H1 (cell line): ENCODE results near the gene PDE9A. TPM values are rescaled to one million over a fixed set of nuclear protein-coding genes. Genes with fewer than 3 reads are reported as not detected.
"Not testable (repeated sequence)": the region's sequence is repeated elsewhere in the genome, so short reads cannot be mapped to it uniquely, and the experiment has no call there.

Experiments used
- CTCF ChIA-PET: fragments of 300-600 bp; sonication (Branson Sonifier 250); formaldehyde crosslinking; loops from one replicate; lab custom pipeline; 2021; ENCODE audit not compliant: partially characterized antibody; lab: Charles Lee
- POLR2A ChIA-PET: fragments of 300-600 bp; sonication (Branson Sonifier 250); formaldehyde crosslinking; loops from one replicate; lab custom pipeline; 2021; ENCODE audit warnings: inconsistent platforms; ENCODE audit not compliant: partially characterized antibody; lab: Charles Lee
- DNase-seq, 2 experiments: peaks; one replicate each; pipeline versions ENCODE4 v3.0.0 to v3.0.0-alpha.2; 2010 to 2022; ENCODE audit warnings: low spot score in 2 of 2, low read depth in 1 of 2, mixed read lengths in 1 of 2
- FAIRE-seq: peaks from 2 replicates; lab custom pipeline; 2011; peaks lifted over from hg19 to GRCh38; lab: Jason Lieb, UNC
- H2AFZ ChIP-seq: 2 replicates; pipeline ENCODE4 v1.8.1; 2012; ENCODE audit warnings: low read length, inconsistent platforms
- H2AK5ac ChIP-seq: 2 replicates; pipeline ENCODE4 v1.6.1; 2013; ENCODE audit warnings: low read depth, low read length
- H2BK120ac ChIP-seq: replicated peaks from 2 replicates; pipeline ENCODE3; 2013; ENCODE audit warnings: low read depth, low read length, inconsistent platforms
- H2BK12ac ChIP-seq: 2 replicates; pipeline ENCODE4 v1.6.1; 2013; ENCODE audit warnings: low read depth, low read length
- H2BK15ac ChIP-seq: 2 replicates; pipeline ENCODE4 v1.6.1; 2013; ENCODE audit warnings: low read length
- H2BK20ac ChIP-seq: 2 replicates; pipeline ENCODE4 v1.6.1; 2013; ENCODE audit warnings: low read length
- H2BK5ac ChIP-seq: 2 replicates; pipeline ENCODE4 v1.6.1; 2013; ENCODE audit warnings: low read depth, low read length
- H3K14ac ChIP-seq: 2 replicates; pipeline ENCODE4 v1.6.1; 2013; ENCODE audit warnings: inconsistent platforms; ENCODE audit not compliant: insufficient read length
- H3K18ac ChIP-seq: 2 replicates; pipeline ENCODE4 v1.6.1; 2013; ENCODE audit warnings: low read length; ENCODE audit errors: extremely low read depth
- H3K23ac ChIP-seq: 2 replicates; pipeline ENCODE4 v1.6.1; 2013; ENCODE audit warnings: inconsistent platforms; ENCODE audit not compliant: insufficient read length
- H3K23me2 ChIP-seq: 2 replicates; pipeline ENCODE4 v1.6.1; 2013; ENCODE audit warnings: low read depth, low read length
- H3K27ac ChIP-seq: 2 replicates; pipeline ENCODE4 v1.6.1; 2011; ENCODE audit warnings: low read depth, low read length, inconsistent platforms
- H3K27me3 ChIP-seq, 4 experiments: replicated peaks in 1 of 4; 1 replicate in 1 of 4; 2 replicates in 3 of 4; pipeline versions ENCODE4 v1.6.1 to v1.8.1; 2011 to 2013; ENCODE audit warnings: low read length in 3 of 4, mild to moderate bottlenecking in 3 of 4, inconsistent platforms in 2 of 4, mixed read lengths in 2 of 4, moderate library complexity in 1 of 4; ENCODE audit not compliant: control insufficient read depth in 3 of 4, insufficient read depth in 3 of 4; ENCODE audit errors: extremely low read depth in 1 of 4
- H3K36me3 ChIP-seq, 4 experiments: 2 replicates each; pipeline versions ENCODE4 v1.6.1 to v1.8.1; 2011 to 2013; ENCODE audit warnings: mild to moderate bottlenecking in 4 of 4, low read length in 3 of 4, moderate library complexity in 2 of 4, control low read depth in 1 of 4, inconsistent platforms in 1 of 4; ENCODE audit not compliant: insufficient read depth in 4 of 4, control insufficient read depth in 2 of 4
- H3K4ac ChIP-seq: replicated peaks from 2 replicates; pipeline ENCODE3; 2013; ENCODE audit warnings: low read length, low read depth, mixed read lengths, inconsistent platforms; ENCODE audit not compliant: insufficient read length
- H3K4me1 ChIP-seq, 4 experiments: replicated peaks in 1 of 4; 1 replicate in 1 of 4; 2 replicates in 3 of 4; pipeline versions ENCODE4 v1.6.1 to v1.8.1; 2011 to 2013; ENCODE audit warnings: low read length in 3 of 4, inconsistent platforms in 2 of 4, mixed read lengths in 1 of 4; ENCODE audit not compliant: insufficient read depth in 4 of 4, control insufficient read depth in 3 of 4
- H3K4me2 ChIP-seq, 2 experiments: 2 replicates each; pipeline versions ENCODE4 v1.6.1 to v1.8.1; 2011 to 2013; ENCODE audit warnings: low read depth in 2 of 2, low read length in 2 of 2, control low read depth in 1 of 2, inconsistent platforms in 1 of 2, mild to moderate bottlenecking in 1 of 2; ENCODE audit not compliant: insufficient read depth in 1 of 2
- H3K4me3 ChIP-seq, 4 experiments: fragments of 200-600, 300-600 bp in 1 of 4; sonication (generic), shearing (Covaris generic), sonication (Bioruptor Twin) in 1 of 4; 2 replicates each; pipeline versions ENCODE4 v1.5.1 to v1.8.1; 2011 to 2016; ENCODE audit warnings: low read length in 4 of 4, low read depth in 3 of 4, control low read depth in 2 of 4, inconsistent platforms in 2 of 4, mild to moderate bottlenecking in 2 of 4, mixed read lengths in 1 of 4, moderate library complexity in 1 of 4; ENCODE audit not compliant: insufficient read depth in 2 of 4; ENCODE audit errors: extremely low read depth in 1 of 4
- H3K56ac ChIP-seq: replicated peaks from 2 replicates; pipeline ENCODE3; 2013; ENCODE audit warnings: low read depth, mild to moderate bottlenecking, mixed read lengths, low read length, inconsistent platforms; ENCODE audit not compliant: insufficient read length
- H3K79me1 ChIP-seq: 2 replicates; pipeline ENCODE4 v1.6.1; 2013; ENCODE audit warnings: low read depth, low read length, control low read depth
- H3K79me2 ChIP-seq, 2 experiments: 2 replicates each; pipeline versions ENCODE4 v1.6.1 to v1.8.1; 2012 to 2013; ENCODE audit warnings: low read length in 2 of 2, mild to moderate bottlenecking in 2 of 2, inconsistent platforms in 1 of 2; ENCODE audit not compliant: insufficient read depth in 2 of 2, control insufficient read depth in 1 of 2
- H3K9ac ChIP-seq, 4 experiments: replicated peaks in 1 of 4; 1 replicate in 1 of 4; 2 replicates in 3 of 4; pipeline versions ENCODE4 v1.6.1 to v1.8.1; 2011 to 2013; ENCODE audit warnings: low read depth in 3 of 4, low read length in 3 of 4, control low read depth in 2 of 4, mild to moderate bottlenecking in 2 of 4, moderate library complexity in 2 of 4, inconsistent platforms in 1 of 4; ENCODE audit errors: extremely low read depth in 1 of 4
- H3K9me3 ChIP-seq, 2 experiments: 2 replicates each; pipeline versions ENCODE4 v1.6.1 to v1.8.1; 2012 to 2013; ENCODE audit warnings: mild to moderate bottlenecking in 2 of 2, moderate library complexity in 2 of 2, control low read depth in 1 of 2, inconsistent platforms in 1 of 2, low read depth in 1 of 2, low read length in 1 of 2, mixed read lengths in 1 of 2; ENCODE audit not compliant: insufficient read depth in 2 of 2
- H4K20me1 ChIP-seq, 2 experiments: replicated peaks in 1 of 2; 2 replicates each; pipeline versions ENCODE3 to v1.8.1; 2011 to 2013; ENCODE audit warnings: inconsistent platforms in 2 of 2, low read length in 2 of 2, mild to moderate bottlenecking in 1 of 2; ENCODE audit not compliant: insufficient read depth in 2 of 2, control insufficient read depth in 1 of 2
- H4K5ac ChIP-seq: 2 replicates; pipeline ENCODE4 v1.6.1; 2013; ENCODE audit warnings: low read length, low read depth, mixed read lengths, inconsistent platforms; ENCODE audit not compliant: insufficient read length
- H4K8ac ChIP-seq: 2 replicates; pipeline ENCODE4 v1.8.0; 2013; ENCODE audit warnings: mild to moderate bottlenecking, moderate library complexity, low read length, inconsistent platforms; ENCODE audit not compliant: insufficient read depth; ENCODE audit errors: extremely low read depth
- H4K91ac ChIP-seq: replicated peaks from 2 replicates; pipeline ENCODE3; 2013; ENCODE audit warnings: low read length, mixed read lengths, inconsistent platforms; ENCODE audit not compliant: insufficient read length
- WGBS, 2 experiments: shearing (Covaris generic) in 1 of 2; methylation state at CpG; one replicate each; pipeline versions ENCODE4 v1.1.6 to v1.1.7; 2013 to 2015; ENCODE audit warnings: low lambda C conversion rate in 2 of 2, mixed read lengths in 2 of 2, inconsistent platforms in 1 of 2, low coverage in 1 of 2, missing lambda C conversion rate in 1 of 2; ENCODE audit not compliant: insufficient replicate concordance in 2 of 2, insufficient coverage in 1 of 2, insufficient read length in 1 of 2; ENCODE audit errors: extremely low coverage in 1 of 2, missing lambda C conversion rate in 1 of 2; 5-methylcytosine and 5-hydroxymethylcytosine counted together
- polyA plus RNA-seq, 7 experiments: library from polyadenylated mRNA; depleted of rRNA in 3 of 7; stranded (reverse) in 5 of 7; unstranded in 2 of 7; fragments of >200 nt in 5 of 7; fragments of 200-250 nt in 2 of 7; gene quantifications; 1 replicate in 5 of 7; 2 replicates in 1 of 7; 4 replicates in 1 of 7; pipeline versions ENCODE4 v1.2.1 to v1.2.3, GENCODE V29; 2011 to 2013; ENCODE audit warnings: missing spikeins in 2 of 7, mixed read lengths in 2 of 7
- total RNA-seq: library from RNA; stranded (reverse); fragmentation: NEBNext Ultra II Directional; extraction: Animal tissue kit (Norgen Biotek cat#: 25700); gene quantifications from 2 replicates; pipeline ENCODE4 v1.2.1, GENCODE V29; 2021

Gene PDE9A
- total and polyA plus RNA-seq, 2 of the 8 experiments (the other 6 are each of a cell fraction or from before 2014, with no cell fraction given) = 39.2 to 45.9 TPM

DNA sequence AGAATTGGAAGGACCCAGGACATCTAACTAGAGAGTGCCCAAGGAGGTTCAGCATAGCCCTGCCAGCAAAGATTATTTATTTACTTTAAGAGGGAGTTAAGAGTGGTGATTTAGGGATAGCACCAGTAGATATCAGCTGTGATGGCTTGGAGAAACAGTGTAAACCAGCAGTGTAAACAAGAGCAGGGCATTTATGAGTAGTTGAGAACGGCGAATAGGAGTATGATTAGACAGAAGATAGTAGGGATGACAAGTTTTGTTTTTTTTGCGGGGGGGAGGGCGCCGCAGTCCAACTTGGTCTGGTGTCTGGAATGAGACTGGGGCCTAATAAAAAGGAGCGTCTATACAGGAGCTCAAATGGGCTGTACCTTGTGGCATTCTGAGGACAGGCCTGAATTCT is 148.2 kb downstream of the PDE9A start:
- H3K4me3 ChIP-seq, H4K20me1 ChIP-seq, H2AFZ ChIP-seq, H3K9me3 ChIP-seq, H3K56ac ChIP-seq, H2BK12ac ChIP-seq, H2AK5ac ChIP-seq, H2BK20ac ChIP-seq, H3K23me2 ChIP-seq, H3K27me3 ChIP-seq, H3K4me2 ChIP-seq, H3K79me2 ChIP-seq, H3K36me3 ChIP-seq, H4K5ac ChIP-seq, H4K8ac ChIP-seq, FAIRE-seq, H3K4ac ChIP-seq, H3K27ac ChIP-seq, H3K23ac ChIP-seq, H3K9ac ChIP-seq, H2BK120ac ChIP-seq, H3K14ac ChIP-seq, H4K91ac ChIP-seq, H2BK15ac ChIP-seq, H3K4me1 ChIP-seq, H3K79me1 ChIP-seq, H3K18ac ChIP-seq: not testable (repeated sequence)
- ChIA-PET CTCF (interaction anchor here (0.6 kb wide), 2 partner anchors 43 to 1177 kb away, joined by 3 to 4 read pairs; no protein-coding TSS in a partner anchor), POLR2A (interaction anchor here (0.8 kb wide), 2 partner anchors 9 to 19 kb away, joined by 3 read pairs; no protein-coding TSS in a partner anchor)
- DNase-seq = peak in 1 of 2 experiments; percentile 22
- 92 to 100% methylated on average over 2 to 6 of the region's 6 CpGs for WGBS, 2 experiments
- peak overlapping the region; percentile 24; the same call in 1 of the 2 replicates for H2BK5ac ChIP-seq
